Measurements from ENCODE around the gene COQ7. TPM values are rescaled to one million over a fixed set of nuclear protein-coding genes. Genes with fewer than 3 reads are reported as not detected.

Gene COQ7
- total RNA-seq, 1 experiment from 2014 or later, result 25.0 TPM

DNA sequence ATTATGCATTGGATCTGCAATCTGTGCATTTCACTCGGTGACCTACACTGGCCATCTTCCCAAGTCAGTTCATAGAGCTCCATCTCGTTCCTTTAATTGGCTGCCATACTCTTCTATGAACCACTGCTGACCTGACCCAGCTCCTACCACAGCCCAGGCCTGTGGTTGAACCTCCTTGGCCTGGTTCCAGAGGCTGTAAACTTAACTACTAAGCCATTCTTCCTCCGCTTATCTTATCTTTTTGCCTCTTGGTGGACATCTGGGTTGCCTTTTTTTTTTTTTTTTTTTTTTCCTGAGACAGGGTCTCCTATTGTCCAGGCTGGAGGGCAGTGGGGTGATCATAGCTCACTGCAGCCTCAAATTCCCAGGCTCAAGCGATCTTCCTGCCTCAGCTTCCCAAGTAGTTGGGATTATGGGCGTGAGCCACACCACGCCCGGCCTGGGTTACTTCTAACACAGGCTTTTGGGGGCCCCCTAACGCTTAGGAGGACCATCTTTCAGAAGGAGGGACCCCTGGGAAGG lies 18.3 kb downstream of the COQ7 start:
- CTCF ChIA-PET, result interaction anchor here (0.5 to 0.8 kb wide), 5 partner anchors 33 to 289 kb away, joined by 3 to 8 read pairs (median 3); no protein-coding TSS in a partner anchor
- DNase-seq, result no peak
- ATAC-seq, result no peak
- no peaks in the 10 kb centered on the region for H4K20me1 ChIP-seq (ENCODE audit: low read length)
- intact Hi-C loops (cut with micrococcal nuclease), result loop anchor here (1.0 to 10.0 kb wide), 4 partner anchors 82 to 419 kb away; no protein-coding TSS in a partner anchor
- POLR2A ChIA-PET (ENCODE audit: unreplicated experiment), result interaction anchor here (0.7 kb wide), 1 partner anchor 28 kb away, joined by 4 read pairs; no protein-coding TSS in a partner anchor
- H3F3A ChIP-seq (ENCODE audit: low read length, unreplicated experiment), result no peaks in the 10 kb centered on the region
- no TSS peak for BruUV-seq (replicated peaks)
- H2AFZ ChIP-seq (ENCODE audit: low read length), result peak overlapping the region; percentile 94
- TF ChIP-seq, protein P1, sequence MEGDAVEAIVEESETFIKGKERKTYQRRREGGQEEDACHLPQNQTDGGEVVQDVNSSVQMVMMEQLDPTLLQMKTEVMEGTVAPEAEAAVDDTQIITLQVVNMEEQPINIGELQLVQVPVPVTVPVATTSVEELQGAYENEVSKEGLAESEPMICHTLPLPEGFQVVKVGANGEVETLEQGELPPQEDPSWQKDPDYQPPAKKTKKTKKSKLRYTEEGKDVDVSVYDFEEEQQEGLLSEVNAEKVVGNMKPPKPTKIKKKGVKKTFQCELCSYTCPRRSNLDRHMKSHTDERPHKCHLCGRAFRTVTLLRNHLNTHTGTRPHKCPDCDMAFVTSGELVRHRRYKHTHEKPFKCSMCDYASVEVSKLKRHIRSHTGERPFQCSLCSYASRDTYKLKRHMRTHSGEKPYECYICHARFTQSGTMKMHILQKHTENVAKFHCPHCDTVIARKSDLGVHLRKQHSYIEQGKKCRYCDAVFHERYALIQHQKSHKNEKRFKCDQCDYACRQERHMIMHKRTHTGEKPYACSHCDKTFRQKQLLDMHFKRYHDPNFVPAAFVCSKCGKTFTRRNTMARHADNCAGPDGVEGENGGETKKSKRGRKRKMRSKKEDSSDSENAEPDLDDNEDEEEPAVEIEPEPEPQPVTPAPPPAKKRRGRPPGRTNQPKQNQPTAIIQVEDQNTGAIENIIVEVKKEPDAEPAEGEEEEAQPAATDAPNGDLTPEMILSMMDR (conservative IDR thresholded peaks at IDR 0.05; ENCODE audit: low read depth, low read length), result no peak
- TF ChIP-seq EZH2phosphoT487 (IDR thresholded peaks at IDR 0.05; ENCODE audit: borderline replicate concordance, low read length), result no peak
- no peak for TF ChIP-seq EZH2 (IDR thresholded peaks at IDR 0.05; ENCODE audit: low read length, unreplicated experiment)
- H3K9ac ChIP-seq (ENCODE audit: low read length), result no peak overlapping the region
- no peaks in the 10 kb centered on the region for H3K36me3 ChIP-seq (ENCODE audit: low read depth, low read length)
- no peaks in the 10 kb centered on the region for H3K9me3 ChIP-seq (ENCODE audit: low read length)
- H3K79me2 ChIP-seq (ENCODE audit: low read length), result no peaks in the 10 kb centered on the region
- peak overlapping the region; percentile 73; the same call in 1 of the 2 replicates for H3K4me3 ChIP-seq (ENCODE audit: low read length)
- peak overlapping the region; percentile 98 for H3K4me2 ChIP-seq (ENCODE audit: low read length)
- H3K4me1 ChIP-seq (ENCODE audit: insufficient read depth, low read length), result peaks cover 11% of the 10 kb centered on the region; the same call in 1 of the 2 replicates
- H3K9me2 ChIP-seq (replicated peaks; ENCODE audit: low read length), result no peaks in the 10 kb centered on the region
- no peak overlapping the region for H3K27ac ChIP-seq (ENCODE audit: low read length)
- no peaks in the 10 kb centered on the region for H3K27me3 ChIP-seq (ENCODE audit: low read length)

DNA sequence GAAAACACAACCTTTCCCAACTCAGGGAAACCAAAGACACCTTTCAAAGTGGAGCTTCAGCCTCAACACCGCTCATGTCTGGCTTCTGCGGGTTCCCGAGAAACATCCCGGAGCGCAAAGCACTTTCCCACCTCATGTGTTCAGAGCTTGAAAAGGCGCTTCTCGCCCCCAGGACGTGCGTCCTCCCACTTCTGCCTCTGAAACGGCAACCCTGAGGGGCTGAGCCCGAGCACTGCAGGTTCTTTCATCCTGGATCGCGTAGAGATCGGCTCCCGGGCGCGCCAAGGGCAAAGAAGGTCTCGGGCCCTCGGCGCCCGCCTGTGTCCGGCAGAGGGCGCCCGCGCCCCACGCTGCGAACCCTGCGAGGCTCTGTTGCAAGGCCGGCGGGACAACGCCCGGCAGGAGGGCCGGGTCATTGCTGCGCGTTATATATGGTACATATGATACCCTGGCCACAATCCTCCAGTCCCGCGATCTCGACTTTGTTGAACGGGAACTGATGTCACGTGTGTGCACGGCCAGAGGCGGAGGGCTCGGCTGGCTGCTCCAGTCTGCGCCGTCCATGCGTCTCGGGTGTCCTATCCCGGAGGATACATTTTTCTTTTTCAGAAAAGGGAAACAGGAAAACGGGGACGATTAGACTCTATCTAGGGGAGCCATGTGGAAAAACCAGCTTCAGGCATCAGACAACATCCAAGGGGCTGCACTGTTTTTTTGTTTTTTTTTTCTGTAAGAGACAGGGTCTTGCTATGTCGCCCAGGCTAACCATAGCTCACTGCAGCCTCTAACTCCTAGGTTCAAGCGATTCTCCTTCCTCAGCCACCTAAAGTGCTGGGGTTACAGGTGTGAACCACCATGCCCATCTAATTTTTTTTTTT lies 19.1 kb downstream of the COQ7 start:
- Histone ChIP-seq H4K20me1 (ENCODE audit: low read length) (no peaks in the 10 kb centered on the region), H3K36me3 (ENCODE audit: low read depth, low read length) (no peaks in the 10 kb centered on the region), H3K4me1 (ENCODE audit: insufficient read depth, low read length) (peaks cover 13% of the 10 kb centered on the region), H3K9me2 (replicated peaks; ENCODE audit: low read length) (no peaks in the 10 kb centered on the region), H2AFZ (ENCODE audit: low read length) (peak overlapping the region; percentile 94), H3K27me3 (ENCODE audit: low read length) (no peaks in the 10 kb centered on the region), H3K4me3 (ENCODE audit: low read length) (peak overlapping the region; percentile 73), H3F3A (ENCODE audit: low read length, unreplicated experiment) (no peaks in the 10 kb centered on the region), H3K4me2 (ENCODE audit: low read length) (peak overlapping the region; percentile 98), H3K9me3 (ENCODE audit: low read length) (no peaks in the 10 kb centered on the region), H3K27ac (ENCODE audit: low read length) (peak overlapping the region; percentile 50), H3K79me2 (ENCODE audit: low read length) (no peaks in the 10 kb centered on the region), H3K9ac (ENCODE audit: low read length) (peak overlapping the region; percentile 83)
- ATAC-seq (peak; percentile 98), DNase-seq (peak; percentile 93)
- intact Hi-C loops (cut with micrococcal nuclease), result loop anchor here (1.0 to 10.0 kb wide), 4 partner anchors 81 to 418 kb away; no protein-coding TSS in a partner anchor
- TF ChIP-seq EZH2 (IDR thresholded peaks at IDR 0.05; ENCODE audit: low read length, unreplicated experiment), result no peak
- TF ChIP-seq, protein P1 (conservative IDR thresholded peaks at IDR 0.05; ENCODE audit: low read depth, low read length), result peak; percentile 91
- no TSS peak for BruUV-seq (replicated peaks)
- POLR2A ChIA-PET (ENCODE audit: unreplicated experiment), result interaction anchor here (0.6 to 0.7 kb wide), 2 partner anchors 28 to 44 kb away, joined by 4 to 5 read pairs; no protein-coding TSS in a partner anchor
- CTCF ChIA-PET, result interaction anchor here (0.6 to 0.8 kb wide), 3 partner anchors 19 to 93 kb away, joined by 3 to 4 read pairs (median 3); partner anchors contain the start of gene COQ7
